Right lobe of liver (tissue), 6 donors: ENCODE measurements around the gene LONRF2. TPM values are rescaled to one million over a fixed set of nuclear protein-coding genes. Genes with fewer than 3 reads are reported as not detected.
"Not testable (repeated sequence)": the region's sequence is repeated elsewhere in the genome, so short reads cannot be mapped to it uniquely, and the experiment has no call there.

Experiments
- ATAC-seq, 4 donors: fragments of 200-7000 bp; cut with Tn5 transposase; one replicate each; pipeline ENCODE4 v1.9.1; 2020; ENCODE audit warnings: mild to moderate bottlenecking in 4 of 4, moderate library complexity in 4 of 4
- DNase-seq, 3 donors: peaks; one replicate each; pipeline ENCODE4 v3.0.0-alpha.2; 2020
- H3K27ac ChIP-seq, 3 donors: fragments of 200-600 bp; one replicate each; pipeline ENCODE4 v1.8.0; 2022
- H3K27me3 ChIP-seq, 2 donors: fragments of 200-600 bp; one replicate each; pipeline ENCODE4 v1.8.0; 2022
- H3K36me3 ChIP-seq, 4 donors: fragments of 200-600 bp; sonication (generic) in 1 of 4; one replicate each; pipeline versions ENCODE4 v1.5.1 to v1.8.0; 2017 to 2022; ENCODE audit warnings: control low read depth in 1 of 4
- H3K4me1 ChIP-seq, 4 donors: fragments of 200-600 bp; sonication (generic) in 1 of 4; one replicate each; pipeline versions ENCODE4 v1.5.1 to v1.8.0; 2017 to 2022; ENCODE audit warnings: control low read depth in 1 of 4
- H3K4me3 ChIP-seq, 3 donors: fragments of 200-600 bp; one replicate each; pipeline ENCODE4 v1.8.0; 2022
- H3K9me3 ChIP-seq, 4 donors: fragments of 200-600 bp; sonication (generic) in 1 of 4; one replicate each; pipeline versions ENCODE4 v1.5.1 to v1.8.0; 2017 to 2022; ENCODE audit warnings: control low read depth in 1 of 4
- POLR2A ChIP-seq: fragments of 450-650 bp; IDR thresholded peaks from one replicate; pipeline ENCODE4 v1.6.1; 2017; ENCODE audit warnings: antibody characterized with exemption, mild to moderate bottlenecking
- WGBS: methylation state at CpG from one replicate; pipeline ENCODE4 v1.1.6; 2018; ENCODE audit warnings: low coverage, low lambda C conversion rate; ENCODE audit not compliant: insufficient coverage; ENCODE audit errors: missing lambda C conversion rate; 5-methylcytosine and 5-hydroxymethylcytosine counted together
- intact Hi-C, 2 donors: fragments of 100-400 bp; cut with DNase I; formaldehyde crosslinking; loops; one replicate each; pipeline versions ENCODE4 v1.11.2 to v1.14.1; 2022
- total RNA-seq, 6 experiments: library from RNA; depleted of rRNA in 2 of 6; stranded (reverse); fragments of >200 nt in 2 of 6; fragmentation: NEBNext Ultra II Directional in 3 of 6; extraction: Animal tissue kit (Norgen Biotek cat#: 25700) in 3 of 6; gene quantifications; one replicate each; pipeline versions ENCODE4 v1.1.0 to v1.2.4, GENCODE V29; 2016 to 2023
- TF ChIP-seq, protein P1 (sequence below), 4 donors: fragments of 200-600 bp in 3 of 4; fragments of 450-650 bp in 1 of 4; IDR thresholded peaks; one replicate each; pipeline versions ENCODE4 v1.5.1 to v1.8.0; 2016 to 2022; ENCODE audit warnings: antibody characterized with exemption in 4 of 4, mild to moderate bottlenecking in 2 of 4
- donor health status: DM: no; HTN: yes; CAD: no.
- donor health status: DM: no; HTN: no; CAD: no.
- donor health status: DM: no; HTN: no; CAD: no.
- donor health status: DM: no; HTN: yes; CAD: no.
- donor health status: DM: no; HTN: yes; CAD: no.

LONRF2 gene
- total RNA-seq, 6 experiments from 2014 or later = 0.51 to 2.5 (median 1.7) TPM

DNA sequence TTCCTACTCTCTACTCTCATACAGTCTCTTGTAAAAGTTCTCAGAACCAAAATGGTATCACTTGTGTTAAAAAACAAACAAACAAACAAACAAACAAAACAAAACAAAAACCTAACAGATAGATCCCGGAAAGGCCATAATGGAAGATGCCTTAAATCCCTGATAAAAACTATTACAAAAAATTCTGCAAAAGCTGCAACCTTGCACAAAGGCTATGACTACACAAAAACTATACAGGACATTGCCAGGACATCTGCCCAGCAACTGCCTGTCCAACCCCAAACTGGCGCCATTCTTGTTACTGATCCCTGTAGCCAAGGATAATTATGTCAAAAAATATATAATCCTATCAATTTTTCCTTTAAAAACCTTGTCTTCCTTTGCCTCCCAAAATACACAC lies 36.3 kb upstream of the LONRF2 start:
- ATAC-seq = no peak
- no peak overlapping the region for H3K4me3 ChIP-seq
- H3K9me3 ChIP-seq = no peaks in the 10 kb centered on the region
- H3K4me1 ChIP-seq = no peaks in the 10 kb centered on the region
- TF ChIP-seq, protein P1, sequence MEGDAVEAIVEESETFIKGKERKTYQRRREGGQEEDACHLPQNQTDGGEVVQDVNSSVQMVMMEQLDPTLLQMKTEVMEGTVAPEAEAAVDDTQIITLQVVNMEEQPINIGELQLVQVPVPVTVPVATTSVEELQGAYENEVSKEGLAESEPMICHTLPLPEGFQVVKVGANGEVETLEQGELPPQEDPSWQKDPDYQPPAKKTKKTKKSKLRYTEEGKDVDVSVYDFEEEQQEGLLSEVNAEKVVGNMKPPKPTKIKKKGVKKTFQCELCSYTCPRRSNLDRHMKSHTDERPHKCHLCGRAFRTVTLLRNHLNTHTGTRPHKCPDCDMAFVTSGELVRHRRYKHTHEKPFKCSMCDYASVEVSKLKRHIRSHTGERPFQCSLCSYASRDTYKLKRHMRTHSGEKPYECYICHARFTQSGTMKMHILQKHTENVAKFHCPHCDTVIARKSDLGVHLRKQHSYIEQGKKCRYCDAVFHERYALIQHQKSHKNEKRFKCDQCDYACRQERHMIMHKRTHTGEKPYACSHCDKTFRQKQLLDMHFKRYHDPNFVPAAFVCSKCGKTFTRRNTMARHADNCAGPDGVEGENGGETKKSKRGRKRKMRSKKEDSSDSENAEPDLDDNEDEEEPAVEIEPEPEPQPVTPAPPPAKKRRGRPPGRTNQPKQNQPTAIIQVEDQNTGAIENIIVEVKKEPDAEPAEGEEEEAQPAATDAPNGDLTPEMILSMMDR (IDR thresholded peaks at IDR 0.05) = no peak
- TF ChIP-seq POLR2A = no peak
- intact Hi-C loops = no loop called here
- 94% methylated on average over 2 of the region's 2 CpGs for WGBS
- DNase-seq = no peak
- H3K27me3 ChIP-seq = no peaks in the 10 kb centered on the region
- no peak overlapping the region for H3K27ac ChIP-seq
- no peaks in the 10 kb centered on the region for H3K36me3 ChIP-seq

DNA sequence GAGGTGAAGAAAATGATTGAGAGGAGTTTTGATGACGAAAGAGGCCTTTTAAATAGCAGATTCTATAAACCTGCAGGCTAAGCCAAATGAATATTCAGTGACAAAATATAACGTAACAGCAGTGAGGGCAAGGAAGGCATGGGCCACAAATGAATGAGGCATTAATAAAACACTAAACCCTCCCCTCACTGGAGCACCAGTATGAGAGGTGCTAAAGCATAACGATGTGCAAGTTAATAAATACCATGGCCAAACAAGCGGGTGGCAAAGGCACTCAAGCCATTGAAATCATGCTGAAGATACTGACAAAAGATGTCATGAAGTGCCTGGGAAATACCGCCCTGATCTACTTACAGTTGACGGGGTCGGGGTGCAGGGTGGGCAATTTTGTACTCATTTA lies 30.2 kb upstream of the LONRF2 start:
- no peak overlapping the region for H3K4me3 ChIP-seq
- no peak overlapping the region for H3K27ac ChIP-seq
- no peaks in the 10 kb centered on the region for H3K27me3 ChIP-seq
- WGBS = 74% methylated on average over 6 of the region's 7 CpGs
- no peak for ATAC-seq
- no peaks in the 10 kb centered on the region for H3K4me1 ChIP-seq
- intact Hi-C loops = no loop called here
- H3K9me3 ChIP-seq = no peaks in the 10 kb centered on the region
- no peak for DNase-seq
- no peak for TF ChIP-seq POLR2A
- TF ChIP-seq, protein P1 (IDR thresholded peaks at IDR 0.05) = no peak
- H3K36me3 ChIP-seq = no peaks in the 10 kb centered on the region

DNA sequence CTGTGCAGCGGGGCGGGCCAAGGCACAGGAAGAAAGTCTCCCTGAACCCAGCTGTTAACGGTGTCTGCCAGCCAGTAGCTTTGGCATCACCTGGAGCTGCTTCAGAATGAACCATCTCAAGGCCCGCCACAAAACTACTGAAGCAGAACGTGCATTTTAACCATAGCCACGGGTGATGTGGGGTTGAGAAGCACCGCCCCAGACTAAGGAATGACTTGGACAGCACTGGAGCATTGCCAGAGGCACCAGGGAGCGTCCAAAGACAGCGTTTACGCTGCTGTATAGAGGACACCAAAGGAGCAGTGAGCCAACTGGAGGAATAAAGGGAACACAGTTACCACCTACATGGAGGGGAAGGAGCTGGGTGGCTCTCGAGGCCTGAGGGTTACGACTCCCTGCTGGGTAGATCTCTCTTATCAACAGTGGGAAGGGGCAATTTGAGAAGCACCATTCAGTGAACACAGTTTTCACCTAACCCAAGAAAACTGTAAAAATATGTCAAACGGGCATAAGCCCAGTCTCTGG lies 28.4 kb upstream of the LONRF2 start:
- Histone ChIP-seq H3K9me3 (no peaks in the 10 kb centered on the region), H3K4me1 (no peaks in the 10 kb centered on the region), H3K27ac (no peak overlapping the region), H3K36me3 (no peaks in the 10 kb centered on the region), H3K27me3 (no peaks in the 10 kb centered on the region), H3K4me3 (no peak overlapping the region)
- ATAC-seq (no peak), DNase-seq (no peak)
- WGBS = 69% methylated on average over 11 of the region's 13 CpGs
- TF ChIP-seq, protein P1 (IDR thresholded peaks at IDR 0.05) = no peak
- TF ChIP-seq POLR2A = no peak
- intact Hi-C loops = no loop called here

DNA sequence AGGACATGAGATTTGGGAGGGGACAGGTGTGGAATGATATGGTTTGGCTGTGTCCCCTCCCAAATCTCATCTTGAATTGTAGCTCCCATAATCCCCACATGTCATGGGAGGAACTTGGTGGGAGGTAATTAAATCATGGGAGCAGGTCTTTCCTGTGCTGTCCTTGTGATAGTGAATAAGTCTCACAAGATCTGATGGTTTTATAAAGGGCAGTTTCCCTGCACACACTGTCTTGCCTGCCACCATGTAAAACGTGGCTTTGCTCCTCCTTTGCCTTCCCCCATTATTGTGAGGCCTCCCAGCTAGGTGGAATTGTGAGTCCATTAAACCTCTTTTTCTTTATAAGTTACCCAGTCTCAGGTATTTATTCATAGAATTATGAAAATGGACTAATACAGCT lies 22.8 kb upstream of the LONRF2 start:
- H3K36me3 ChIP-seq, H3K4me3 ChIP-seq, H3K27ac ChIP-seq, ATAC-seq, DNase-seq, H3K9me3 ChIP-seq, intact Hi-C loops, H3K27me3 ChIP-seq: not testable (repeated sequence)
- peaks cover 0 to 10% (median 0%) of the 10 kb centered on the region in 4 donors for H3K4me1 ChIP-seq
- 40% methylated on average over 1 of the region's 1 CpG for WGBS

DNA sequence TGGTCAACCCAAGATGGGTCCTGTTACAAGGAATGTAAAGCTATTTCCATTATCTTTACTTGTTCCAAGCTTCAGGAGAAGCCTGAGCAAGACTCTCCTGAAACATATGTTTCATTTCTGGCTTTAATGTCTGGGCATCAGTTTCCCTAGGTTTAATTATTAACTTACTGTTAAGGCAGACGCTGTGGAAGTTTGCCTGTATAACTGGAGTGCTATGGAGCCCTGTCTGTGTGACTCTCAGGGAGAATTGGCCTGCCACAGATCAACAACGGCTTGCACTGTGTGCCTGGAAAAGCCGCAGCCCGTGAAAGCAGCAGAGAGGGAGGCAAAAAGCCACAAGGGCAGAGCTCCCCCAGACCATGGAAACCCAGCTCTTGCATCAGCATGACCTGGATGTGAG lies 22.1 kb upstream of the LONRF2 start:
- Histone ChIP-seq H3K27me3 (no peaks in the 10 kb centered on the region), H3K9me3 (no peaks in the 10 kb centered on the region), H3K4me3 (no peak overlapping the region), H3K27ac (no peak overlapping the region), H3K4me1 (peaks cover 0 to 10% (median 0%) of the 10 kb centered on the region in 4 donors), H3K36me3 (no peaks in the 10 kb centered on the region)
- TF ChIP-seq, protein P1 (IDR thresholded peaks at IDR 0.05) = no peak
- TF ChIP-seq POLR2A = no peak
- ATAC-seq = peak in 3 of 4 donors; percentile 45 to 82 (median 70)
- intact Hi-C loops = no loop called here
- no peak for DNase-seq
- WGBS = 0% methylated on average over 1 of the region's 4 CpGs

DNA sequence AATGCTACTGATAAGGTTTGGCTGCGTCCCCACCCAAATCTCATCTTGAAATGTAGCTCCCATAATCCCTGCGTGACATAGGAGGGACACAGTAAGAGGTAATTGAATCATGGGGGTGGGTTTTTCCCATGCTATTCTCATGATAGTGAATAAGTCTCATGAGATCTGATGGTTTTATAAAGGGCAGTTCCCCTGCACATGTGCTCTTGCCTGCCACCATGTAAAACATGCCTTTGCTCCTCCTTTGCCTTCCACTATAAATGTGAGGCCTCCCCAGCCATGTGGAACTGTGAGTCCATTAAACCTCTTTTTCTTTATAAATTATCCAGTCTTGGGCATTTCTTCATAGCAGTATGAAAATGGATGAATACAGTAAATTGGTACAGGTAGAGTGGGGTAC lies 20.2 kb upstream of the LONRF2 start:
- H3K9me3 ChIP-seq, DNase-seq, H3K4me3 ChIP-seq, intact Hi-C loops, H3K27ac ChIP-seq, H3K27me3 ChIP-seq, ATAC-seq, H3K36me3 ChIP-seq: not testable (repeated sequence)
- WGBS = 81% methylated on average over 2 of the region's 2 CpGs
- H3K4me1 ChIP-seq = peaks cover 0 to 10% (median 0%) of the 10 kb centered on the region in 4 donors
